Spleen (tissue), 7 donors: ENCODE results near the gene ATAD3B.

Experiments
- CTCF ChIP-seq, 11 experiments: fragments of 200-600 bp in 7 of 11; fragments of 450-650 bp in 4 of 11; sonication (generic) in 4 of 11; IDR thresholded peaks in 8 of 11; conservative IDR thresholded peaks in 3 of 11; 1 replicate in 7 of 11; 2 replicates in 4 of 11; pipeline versions ENCODE4 v1.4.0 to v1.8.0; 2016 to 2021; ENCODE audit warnings: antibody characterized with exemption in 11 of 11, inconsistent platforms in 4 of 11, mild to moderate bottlenecking in 1 of 11
- POLR2A ChIP-seq, 3 donors: fragments of 450-650 bp; IDR thresholded peaks; one replicate each; pipeline ENCODE4 v1.5.1; 2017; ENCODE audit warnings: antibody characterized with exemption in 3 of 3, mild to moderate bottlenecking in 1 of 3
- POLR2AphosphoS5 ChIP-seq, 3 donors: sonication (generic); formaldehyde crosslinking; IDR thresholded peaks; one replicate each; pipeline ENCODE4 v1.5.1; 2017; ENCODE audit warnings: antibody characterized with exemption in 3 of 3
- donor health status: DM: no; HTN: no; CAD: no; lungs with moderate emphysema.
- donor health status: DM: no; HTN: no; CAD: no.
- donor health status: DM: no; HTN: no; CAD: no.

GRCh38 chr1:1470626-1471388 is 758 bp upstream of the ATAD3B start:
- TF ChIP-seq CTCF (IDR thresholded peaks at IDR 0.05 in 8 of 11, conservative IDR thresholded peaks at IDR 0.05 in 3 of 11), result no peak
- TF ChIP-seq POLR2A (IDR thresholded peaks at IDR 0.05), result no peak
- TF ChIP-seq POLR2AphosphoS5 (IDR thresholded peaks at IDR 0.05), result no peak
